GM06990 (cell line): ENCODE results near the gene CRAT.

Source experiments
- DNase-seq: peaks from one replicate; pipeline ENCODE4 v3.0.0-alpha.2; 2011; ENCODE audit not compliant: insufficient read length; ENCODE audit errors: extremely low read depth
- H3K27me3 ChIP-seq: replicated peaks from 2 replicates; pipeline ENCODE4 v1.6.0; 2011; ENCODE audit warnings: low read length; ENCODE audit not compliant: control insufficient read depth, insufficient read depth
- H3K36me3 ChIP-seq: 2 replicates; pipeline ENCODE4 v1.5.1; 2011; ENCODE audit warnings: low read length; ENCODE audit not compliant: control insufficient read depth, insufficient read depth
- H3K4me3 ChIP-seq: replicated peaks from 2 replicates; pipeline ENCODE4 v1.5.1; 2011; ENCODE audit warnings: low read depth, mild to moderate bottlenecking, control low read depth, low read length
- TF ChIP-seq, protein P1 (sequence below): IDR thresholded peaks from 2 replicates; pipeline ENCODE4 v1.5.1; 2011; ENCODE audit warnings: low read length, control low read depth, mild to moderate bottlenecking, inconsistent platforms; ENCODE audit not compliant: insufficient read depth, poor library complexity, severe bottlenecking

The CRAT gene

DNA sequence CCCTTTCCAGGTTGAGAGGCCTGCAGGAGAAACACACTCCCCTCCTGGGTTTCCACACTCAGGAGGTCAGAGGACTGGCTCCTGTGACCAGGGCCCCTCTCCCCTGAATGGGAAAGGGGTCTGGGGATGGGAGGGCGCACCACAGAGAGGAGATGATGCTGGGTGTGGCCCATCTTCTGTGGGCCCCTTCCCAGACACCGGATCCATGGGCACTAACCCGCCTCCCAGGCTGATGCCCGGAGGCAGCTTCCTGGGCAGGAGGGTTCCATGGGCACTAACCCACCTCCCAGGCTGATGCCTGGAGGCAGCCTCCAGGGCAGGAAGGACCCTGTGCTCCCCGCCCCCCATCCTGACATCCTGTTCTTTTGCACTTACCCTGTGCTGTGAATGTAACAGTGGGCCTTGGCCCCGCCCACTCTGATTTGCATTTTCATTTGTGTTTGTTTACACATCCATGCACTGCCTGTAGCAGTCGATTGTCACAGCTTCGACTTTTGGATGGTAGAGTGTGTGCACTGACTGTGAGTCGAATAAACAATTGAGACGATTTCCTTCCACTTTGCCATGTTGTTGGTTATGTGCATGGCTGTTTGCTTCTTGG is 39.0 kb downstream of the CRAT start:
- no peaks in the 10 kb centered on the region for H3K27me3 ChIP-seq
- H3K36me3 ChIP-seq: peaks cover 16% of the 10 kb centered on the region
- no peak for DNase-seq
- H3K4me3 ChIP-seq: no peak overlapping the region
- TF ChIP-seq, protein P1, sequence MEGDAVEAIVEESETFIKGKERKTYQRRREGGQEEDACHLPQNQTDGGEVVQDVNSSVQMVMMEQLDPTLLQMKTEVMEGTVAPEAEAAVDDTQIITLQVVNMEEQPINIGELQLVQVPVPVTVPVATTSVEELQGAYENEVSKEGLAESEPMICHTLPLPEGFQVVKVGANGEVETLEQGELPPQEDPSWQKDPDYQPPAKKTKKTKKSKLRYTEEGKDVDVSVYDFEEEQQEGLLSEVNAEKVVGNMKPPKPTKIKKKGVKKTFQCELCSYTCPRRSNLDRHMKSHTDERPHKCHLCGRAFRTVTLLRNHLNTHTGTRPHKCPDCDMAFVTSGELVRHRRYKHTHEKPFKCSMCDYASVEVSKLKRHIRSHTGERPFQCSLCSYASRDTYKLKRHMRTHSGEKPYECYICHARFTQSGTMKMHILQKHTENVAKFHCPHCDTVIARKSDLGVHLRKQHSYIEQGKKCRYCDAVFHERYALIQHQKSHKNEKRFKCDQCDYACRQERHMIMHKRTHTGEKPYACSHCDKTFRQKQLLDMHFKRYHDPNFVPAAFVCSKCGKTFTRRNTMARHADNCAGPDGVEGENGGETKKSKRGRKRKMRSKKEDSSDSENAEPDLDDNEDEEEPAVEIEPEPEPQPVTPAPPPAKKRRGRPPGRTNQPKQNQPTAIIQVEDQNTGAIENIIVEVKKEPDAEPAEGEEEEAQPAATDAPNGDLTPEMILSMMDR: no peak

DNA sequence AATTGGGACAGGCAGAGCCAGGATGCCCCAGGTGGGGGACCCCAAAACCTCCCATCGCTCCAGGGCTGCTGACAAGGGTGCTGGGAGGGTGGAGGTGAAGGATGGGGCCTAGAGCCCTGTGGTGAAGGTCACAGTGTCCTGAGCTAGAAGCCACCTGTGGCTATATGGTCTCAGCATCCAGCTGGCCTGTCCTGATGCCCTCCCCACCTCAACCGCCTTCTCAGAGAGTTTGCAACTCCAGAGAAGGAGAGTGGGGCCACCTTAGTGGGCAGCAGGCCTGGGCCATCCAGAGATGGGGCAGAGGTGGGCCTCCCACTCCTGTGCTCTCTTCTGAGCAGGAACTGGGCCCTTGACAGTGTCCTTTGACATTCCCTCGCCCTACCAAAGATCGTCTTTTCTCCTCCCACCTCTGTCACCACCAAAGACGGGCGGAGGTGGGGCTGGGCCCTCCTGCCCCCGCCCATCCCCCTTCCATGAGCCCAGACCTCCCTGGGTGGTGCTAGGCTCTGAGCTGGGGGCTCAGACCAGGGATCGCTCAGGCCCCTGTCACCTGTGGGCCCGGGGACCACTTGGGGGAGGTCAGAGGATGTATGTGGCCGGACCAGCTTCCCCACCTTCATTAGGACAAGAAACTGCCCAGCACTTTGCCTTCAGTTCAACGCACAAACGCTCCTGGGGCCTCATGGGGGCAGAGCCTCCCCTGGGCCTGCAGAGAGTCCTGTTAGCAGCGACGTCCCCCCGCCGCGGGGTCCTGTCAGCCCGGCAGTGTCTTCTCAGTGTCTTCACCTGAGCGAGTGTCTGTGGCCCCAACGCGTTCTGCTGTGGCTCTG is 39.7 kb downstream of the CRAT start:
- DNase-seq: no peak
- TF ChIP-seq, protein P1: no peak
- Histone ChIP-seq H3K36me3 (peaks cover 17% of the 10 kb centered on the region), H3K27me3 (no peaks in the 10 kb centered on the region), H3K4me3 (no peak overlapping the region)

GRCh38 chr9:129069862-129070641 is 40.5 kb downstream of the CRAT start:
- H3K36me3 ChIP-seq: peaks cover 19% of the 10 kb centered on the region
- H3K4me3 ChIP-seq: no peak overlapping the region
- H3K27me3 ChIP-seq: no peaks in the 10 kb centered on the region
- DNase-seq: no peak
- TF ChIP-seq, protein P1: no peak

- peak; percentile 50 for DNase-seq
- Histone ChIP-seq H3K36me3 (peaks cover 21% of the 10 kb centered on the region), H3K4me3 (no peak overlapping the region), H3K27me3 (no peaks in the 10 kb centered on the region)
- TF ChIP-seq, protein P1: no peak
Measured at GRCh38 chr9:129068990-129069861, 41.4 kb downstream of the CRAT start.

GRCh38 chr9:129068110-129068509 is 42.5 kb downstream of the CRAT start:
- peaks cover 25% of the 10 kb centered on the region for H3K36me3 ChIP-seq
- no peaks in the 10 kb centered on the region for H3K27me3 ChIP-seq
- DNase-seq: no peak
- TF ChIP-seq, protein P1: no peak
- H3K4me3 ChIP-seq: no peak overlapping the region
